H9 (cell line): Measurements from ENCODE around the gene GRIK1. TPM values are rescaled to one million over a fixed set of nuclear protein-coding genes. Genes with fewer than 3 reads are reported as not detected.

Experiments used
- DNase-seq: peaks from one replicate; pipeline ENCODE4 v3.0.0-alpha.2; 2017
- H2AFZ ChIP-seq: one replicate; pipeline ENCODE4 v1.6.1; 2013; ENCODE audit warnings: mild to moderate bottlenecking, low read length, control low read depth, moderate library complexity
- H2AK5ac ChIP-seq: 2 replicates; pipeline ENCODE4 v1.6.1; 2013; ENCODE audit warnings: low read length, control low read depth, mixed read lengths; ENCODE audit not compliant: insufficient read length
- H2BK120ac ChIP-seq: one replicate; pipeline ENCODE4 v1.6.1; 2013; ENCODE audit warnings: low read depth, mild to moderate bottlenecking, low read length, control low read depth, inconsistent platforms; ENCODE audit not compliant: poor library complexity, severe bottlenecking
- H2BK12ac ChIP-seq: 2 replicates; pipeline ENCODE4 v1.6.1; 2013; ENCODE audit warnings: low read length, control low read depth, mixed read lengths, low read depth; ENCODE audit not compliant: insufficient read length
- H2BK15ac ChIP-seq: 2 replicates; pipeline ENCODE4 v1.6.1; 2013; ENCODE audit warnings: low read depth, low read length, control low read depth
- H2BK20ac ChIP-seq: one replicate; pipeline ENCODE4 v1.6.1; 2013; ENCODE audit warnings: low read depth, mild to moderate bottlenecking, low read length, control low read depth, inconsistent platforms; ENCODE audit not compliant: poor library complexity, severe bottlenecking
- H2BK5ac ChIP-seq: 2 replicates; pipeline ENCODE4 v1.6.1; 2013; ENCODE audit warnings: low read length, control low read depth, mixed read lengths; ENCODE audit not compliant: insufficient read length
- H3K14ac ChIP-seq: 2 replicates; pipeline ENCODE4 v1.6.1; 2013; ENCODE audit warnings: low read length, control low read depth; ENCODE audit not compliant: insufficient read depth
- H3K18ac ChIP-seq: 2 replicates; pipeline ENCODE4 v1.6.1; 2013; ENCODE audit warnings: low read depth, mild to moderate bottlenecking, mixed read lengths, low read length, control low read depth; ENCODE audit not compliant: insufficient read length
- H3K23ac ChIP-seq: 2 replicates; pipeline ENCODE4 v1.6.1; 2013; ENCODE audit warnings: low read length, control low read depth, mixed read lengths, low read depth; ENCODE audit not compliant: insufficient read length
- H3K23me2 ChIP-seq: 2 replicates; pipeline ENCODE4 v1.6.1; 2013; ENCODE audit warnings: low read depth, mild to moderate bottlenecking, mixed read lengths, low read length, control low read depth; ENCODE audit not compliant: insufficient read length, poor library complexity, severe bottlenecking
- H3K27ac ChIP-seq: 2 replicates; pipeline ENCODE4 v1.5.1; 2013; ENCODE audit warnings: low read length, control low read depth, mixed read lengths, low read depth; ENCODE audit not compliant: insufficient read length
- H3K27me3 ChIP-seq: 2 replicates; pipeline ENCODE4 v1.6.1; 2013; ENCODE audit warnings: low read length, control low read depth, inconsistent platforms; ENCODE audit not compliant: insufficient read depth
- H3K4ac ChIP-seq: 2 replicates; pipeline ENCODE4 v1.6.1; 2013; ENCODE audit warnings: low read depth, mild to moderate bottlenecking, control low read depth, inconsistent platforms, low read length, moderate library complexity
- H3K4me1 ChIP-seq: 2 replicates; pipeline ENCODE4 v1.6.1; 2013; ENCODE audit warnings: low read length, control low read depth, inconsistent platforms; ENCODE audit not compliant: insufficient read depth
- H3K4me2 ChIP-seq: 2 replicates; pipeline ENCODE4 v1.6.1; 2013; ENCODE audit warnings: low read length, control low read depth, mixed read lengths; ENCODE audit not compliant: insufficient read length, insufficient read depth
- H3K56ac ChIP-seq: 2 replicates; pipeline ENCODE4 v1.6.1; 2013; ENCODE audit warnings: low read depth, mild to moderate bottlenecking, mixed read lengths, low read length, control low read depth; ENCODE audit not compliant: insufficient read length
- H3K79me1 ChIP-seq: 2 replicates; pipeline ENCODE4 v1.6.1; 2013; ENCODE audit warnings: low read depth, mild to moderate bottlenecking, moderate library complexity, low read length, control low read depth, inconsistent platforms; ENCODE audit not compliant: insufficient read depth, poor library complexity, severe bottlenecking
- H3K79me2 ChIP-seq: 2 replicates; pipeline ENCODE4 v1.6.1; 2013; ENCODE audit warnings: low read length, control low read depth, inconsistent platforms; ENCODE audit not compliant: insufficient read depth
- H3K9ac ChIP-seq: 2 replicates; pipeline ENCODE4 v1.6.1; 2013; ENCODE audit warnings: low read length, control low read depth, mixed read lengths; ENCODE audit not compliant: insufficient read length; ENCODE audit errors: extremely low read depth
- H3K9me3 ChIP-seq: one replicate; pipeline ENCODE4 v1.6.1; 2013; ENCODE audit warnings: low read depth, low read length, inconsistent platforms; ENCODE audit not compliant: control insufficient read depth
- H3T11ph ChIP-seq: one replicate; pipeline ENCODE4 v1.6.1; 2013; ENCODE audit warnings: mild to moderate bottlenecking, low read length, control low read depth, inconsistent platforms
- H4K20me1 ChIP-seq: one replicate; pipeline ENCODE4 v1.6.1; 2013; ENCODE audit not compliant: control insufficient read depth, insufficient read length, insufficient read depth
- H4K5ac ChIP-seq: 2 replicates; pipeline ENCODE4 v1.6.1; 2013; ENCODE audit warnings: low read depth, mild to moderate bottlenecking, mixed read lengths, low read length, control low read depth; ENCODE audit not compliant: insufficient read length
- H4K8ac ChIP-seq: replicated peaks from 2 replicates; pipeline ENCODE4 v1.6.1; 2013; ENCODE audit warnings: low read length, control low read depth, mixed read lengths, low read depth; ENCODE audit not compliant: insufficient read length
- H4K91ac ChIP-seq: 2 replicates; pipeline ENCODE4 v1.6.1; 2013; ENCODE audit warnings: low read depth, mild to moderate bottlenecking, moderate library complexity, mixed read lengths, low read length, control low read depth; ENCODE audit not compliant: insufficient read length
- H3K27ac Mint-ChIP-seq, 3 experiments: 2 replicates in 2 of 3; 3 replicates in 1 of 3; pipeline ENCODE4 v1.8.0; 2020 to 2021; ENCODE audit warnings: mixed read lengths in 3 of 3, mild to moderate bottlenecking in 1 of 3, moderate library complexity in 1 of 3
- H3K27me3 Mint-ChIP-seq: 2 replicates; pipeline ENCODE4 v1.8.0; 2021; ENCODE audit warnings: low read depth, mild to moderate bottlenecking, moderate library complexity, mixed read lengths
- H3K36me3 Mint-ChIP-seq, 3 experiments: 2 replicates in 2 of 3; 3 replicates in 1 of 3; pipeline ENCODE4 v1.8.0; 2020 to 2021; ENCODE audit warnings: low read depth in 3 of 3, mixed read lengths in 3 of 3; ENCODE audit not compliant: insufficient read depth in 1 of 3
- H3K4me1 Mint-ChIP-seq, 2 experiments: 2 replicates each; pipeline ENCODE4 v1.8.0; 2020; ENCODE audit warnings: mixed read lengths in 2 of 2
- H3K4me3 Mint-ChIP-seq, 2 experiments: 2 replicates in 1 of 2; 3 replicates in 1 of 2; pipeline ENCODE4 v1.8.0; 2020 to 2021; ENCODE audit warnings: mild to moderate bottlenecking in 2 of 2, mixed read lengths in 2 of 2, moderate library complexity in 1 of 2
- H3K9me3 Mint-ChIP-seq, 2 experiments: 2 replicates in 1 of 2; 3 replicates in 1 of 2; pipeline ENCODE4 v1.8.0; 2020; ENCODE audit warnings: mild to moderate bottlenecking in 2 of 2, mixed read lengths in 2 of 2, moderate library complexity in 1 of 2
- CTCF ChIP-seq: fragments of 200-600 bp; sonication (generic); conservative IDR thresholded peaks from 3 replicates; pipeline ENCODE4 v1.8.0; 2021; ENCODE audit warnings: antibody characterized with exemption, mild to moderate bottlenecking
- WGBS: extraction: QIAGEN DNeasy Blood & Tissue Kit; methylation state at CpG from one replicate; pipeline ENCODE4 v1.1.7; 2013; ENCODE audit warnings: missing lambda C conversion rate, low lambda C conversion rate, mixed read lengths; ENCODE audit not compliant: insufficient read length; ENCODE audit errors: extremely low coverage; 5-methylcytosine and 5-hydroxymethylcytosine counted together
- total RNA-seq: library from RNA; stranded (reverse); gene quantifications from 2 replicates; pipeline ENCODE4 v1.2.1, GENCODE V29; 2021

The GRIK1 gene
- total RNA-seq, 1 experiment from 2014 or later, result not detected

GRCh38 chr21:29674343-29674742 is 265.5 kb downstream of the GRIK1 start:
- H3K79me2 ChIP-seq, result no peaks in the 10 kb centered on the region
- Mint-ChIP-seq H3K4me3 (no peak overlapping the region), H3K27ac (peak overlapping the region in 1 of 3 experiments; percentile 4; a peak in 2 of 7 replicates), H3K27me3 (no peaks in the 10 kb centered on the region), H3K36me3 (no peaks in the 10 kb centered on the region), H3K9me3 (no peaks in the 10 kb centered on the region), H3K4me1 (peaks cover 29 to 38% of the 10 kb centered on the region in 2 experiments)
- no peak for TF ChIP-seq CTCF
- no peak overlapping the region for H4K8ac ChIP-seq
- no peak overlapping the region for H3K9ac ChIP-seq
- H3K23me2 ChIP-seq, result no peaks in the 10 kb centered on the region
- H3K4me2 ChIP-seq, result no peak overlapping the region
- no peak overlapping the region for H3K4ac ChIP-seq
- H2BK20ac ChIP-seq, result no peak overlapping the region
- H4K91ac ChIP-seq, result no peak overlapping the region
- H4K20me1 ChIP-seq, result no peaks in the 10 kb centered on the region
- no peaks in the 10 kb centered on the region for H3K27me3 ChIP-seq
- no peaks in the 10 kb centered on the region; the same call in 1 of the 2 replicates for H3K4me1 ChIP-seq
- no peak overlapping the region for H3K14ac ChIP-seq
- H2BK5ac ChIP-seq, result no peak overlapping the region
- no peak overlapping the region for H2BK12ac ChIP-seq
- H4K5ac ChIP-seq, result no peak overlapping the region
- no peak overlapping the region for H2BK120ac ChIP-seq
- no peak overlapping the region for H3T11ph ChIP-seq
- no peaks in the 10 kb centered on the region for H3K9me3 ChIP-seq
- DNase-seq, result no peak
- H3K56ac ChIP-seq, result no peak overlapping the region
- H2AK5ac ChIP-seq, result no peak overlapping the region
- no peak overlapping the region for H3K18ac ChIP-seq
- no peak overlapping the region for H2BK15ac ChIP-seq
- H3K27ac ChIP-seq, result no peak overlapping the region
- H2AFZ ChIP-seq, result no peak overlapping the region
- H3K79me1 ChIP-seq, result no peaks in the 10 kb centered on the region
- WGBS, result no CpG with 5 or more reads among the region's 3 CpGs
- H3K23ac ChIP-seq, result no peak overlapping the region
